ENCODE results near the gene RILPL2. TPM values are rescaled to one million over a fixed set of nuclear protein-coding genes. Genes with fewer than 3 reads are reported as not detected.
"Not testable (repeated sequence)": the region's sequence is repeated elsewhere in the genome, so short reads cannot be mapped to it uniquely, and the experiment has no call there.

The RILPL2 gene, protein sequence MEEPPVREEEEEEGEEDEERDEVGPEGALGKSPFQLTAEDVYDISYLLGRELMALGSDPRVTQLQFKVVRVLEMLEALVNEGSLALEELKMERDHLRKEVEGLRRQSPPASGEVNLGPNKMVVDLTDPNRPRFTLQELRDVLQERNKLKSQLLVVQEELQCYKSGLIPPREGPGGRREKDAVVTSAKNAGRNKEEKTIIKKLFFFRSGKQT
- total RNA-seq, result 1.6 and 1.9 TPM in 2 replicates
- long read RNA-seq, full-length matches to known transcripts, result 7 of 7 reads
- long read RNA-seq, partial matches to known transcripts, result 0 of 7 reads
- long read RNA-seq, other reads (novel, unspliced or antisense), result 0 of 7 reads

DNA sequence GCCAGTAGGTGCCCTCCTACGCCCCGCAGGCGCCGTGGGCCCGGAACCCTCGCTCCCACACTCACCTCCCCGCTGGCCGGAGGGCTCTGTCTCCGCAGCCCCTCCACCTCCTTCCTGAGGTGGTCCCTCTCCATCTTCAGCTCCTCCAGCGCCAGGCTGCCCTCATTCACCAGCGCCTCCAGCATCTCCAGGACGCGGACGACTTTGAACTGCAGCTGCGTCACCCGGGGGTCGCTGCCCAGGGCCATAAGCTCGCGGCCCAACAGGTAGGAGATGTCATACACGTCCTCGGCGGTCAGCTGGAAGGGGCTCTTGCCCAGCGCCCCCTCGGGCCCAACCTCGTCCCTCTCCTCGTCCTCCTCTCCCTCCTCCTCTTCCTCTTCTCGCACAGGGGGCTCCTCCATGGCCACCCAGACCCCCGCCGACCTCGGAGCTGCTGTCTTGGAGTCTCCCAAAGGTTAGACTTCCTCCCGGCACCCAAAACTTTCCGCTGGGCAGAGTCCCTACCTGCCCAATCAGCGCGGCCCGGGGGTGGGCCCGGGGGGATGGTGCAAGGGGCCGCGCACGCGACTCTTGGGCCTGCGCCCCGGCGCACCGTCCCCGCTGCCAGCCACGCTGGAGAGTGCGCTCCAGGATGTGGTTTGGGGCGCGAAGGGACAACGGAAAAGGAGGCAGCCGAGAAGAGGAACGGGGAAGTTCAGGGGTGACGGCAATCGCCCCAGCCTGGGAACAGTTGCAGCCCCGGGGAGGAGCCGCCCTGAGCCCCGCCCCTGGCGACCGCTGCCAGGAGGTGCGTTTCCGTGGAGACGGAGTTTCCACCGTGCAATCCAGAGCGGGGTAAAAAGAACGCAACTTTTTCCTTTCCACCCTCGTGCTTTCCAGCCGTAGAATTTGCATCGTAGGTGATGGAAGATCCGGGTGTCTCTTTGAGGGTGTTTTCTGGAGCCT lies at the start of gene RILPL2:
TSS of gene RILPL2 (minus strand) at position 668 of the 948 bp plus-strand sequence. CDS start at position 404, 264 bp downstream.
- Mint-ChIP-seq H3K4me3 (peak within 1 kb of the TSS; percentile 92), H3K9me3 (no peaks in the 10 kb centered on the region), H3K36me3 (ENCODE audit: low read depth) (no peaks in the 10 kb centered on the region), H3K4me1 (no peaks in the 10 kb centered on the region), H3K27ac (ENCODE audit: unreplicated experiment) (no peak within 1 kb of the TSS), H3K27me3 (ENCODE audit: low read depth) (peaks cover 5% of the 10 kb centered on the region)
- peak; percentile 75 for DNase-seq (ENCODE audit: low read depth, low spot score)
- TF ChIP-seq, protein P1, sequence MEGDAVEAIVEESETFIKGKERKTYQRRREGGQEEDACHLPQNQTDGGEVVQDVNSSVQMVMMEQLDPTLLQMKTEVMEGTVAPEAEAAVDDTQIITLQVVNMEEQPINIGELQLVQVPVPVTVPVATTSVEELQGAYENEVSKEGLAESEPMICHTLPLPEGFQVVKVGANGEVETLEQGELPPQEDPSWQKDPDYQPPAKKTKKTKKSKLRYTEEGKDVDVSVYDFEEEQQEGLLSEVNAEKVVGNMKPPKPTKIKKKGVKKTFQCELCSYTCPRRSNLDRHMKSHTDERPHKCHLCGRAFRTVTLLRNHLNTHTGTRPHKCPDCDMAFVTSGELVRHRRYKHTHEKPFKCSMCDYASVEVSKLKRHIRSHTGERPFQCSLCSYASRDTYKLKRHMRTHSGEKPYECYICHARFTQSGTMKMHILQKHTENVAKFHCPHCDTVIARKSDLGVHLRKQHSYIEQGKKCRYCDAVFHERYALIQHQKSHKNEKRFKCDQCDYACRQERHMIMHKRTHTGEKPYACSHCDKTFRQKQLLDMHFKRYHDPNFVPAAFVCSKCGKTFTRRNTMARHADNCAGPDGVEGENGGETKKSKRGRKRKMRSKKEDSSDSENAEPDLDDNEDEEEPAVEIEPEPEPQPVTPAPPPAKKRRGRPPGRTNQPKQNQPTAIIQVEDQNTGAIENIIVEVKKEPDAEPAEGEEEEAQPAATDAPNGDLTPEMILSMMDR (conservative IDR thresholded peaks at IDR 0.05), result no peak

DNA sequence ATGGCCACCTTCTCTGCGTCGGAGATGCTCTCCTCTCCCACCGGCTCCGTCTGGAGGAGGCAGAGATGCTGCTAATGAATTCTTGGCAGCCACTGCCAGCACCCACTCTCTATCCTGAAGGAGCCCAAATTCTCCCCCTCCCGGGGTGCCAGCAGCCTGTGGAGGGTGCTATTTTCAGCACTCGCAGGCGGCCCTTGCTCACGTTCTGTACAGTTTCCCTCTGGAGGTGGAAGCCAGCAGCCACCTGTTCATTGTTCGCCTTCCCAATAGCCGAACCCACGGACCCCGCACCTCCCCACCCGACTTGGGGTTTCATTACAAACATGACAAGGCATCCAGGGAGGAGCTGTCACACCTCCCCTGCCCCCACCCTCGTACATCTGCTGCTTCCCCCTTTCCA lies 49.3 kb upstream of the RILPL2 start:
- H3K27me3 Mint-ChIP-seq (ENCODE audit: low read depth), result no peaks in the 10 kb centered on the region
- DNase-seq (ENCODE audit: low read depth, low spot score), result no peak
- peaks cover 8% of the 10 kb centered on the region for H3K4me1 Mint-ChIP-seq
- H3K36me3 Mint-ChIP-seq (ENCODE audit: low read depth), result no peaks in the 10 kb centered on the region
- H3K27ac Mint-ChIP-seq (ENCODE audit: unreplicated experiment), result no peak overlapping the region
- no peaks in the 10 kb centered on the region for H3K9me3 Mint-ChIP-seq
- no peak overlapping the region for H3K4me3 Mint-ChIP-seq
- TF ChIP-seq, protein P1 (conservative IDR thresholded peaks at IDR 0.05), result no peak

DNA sequence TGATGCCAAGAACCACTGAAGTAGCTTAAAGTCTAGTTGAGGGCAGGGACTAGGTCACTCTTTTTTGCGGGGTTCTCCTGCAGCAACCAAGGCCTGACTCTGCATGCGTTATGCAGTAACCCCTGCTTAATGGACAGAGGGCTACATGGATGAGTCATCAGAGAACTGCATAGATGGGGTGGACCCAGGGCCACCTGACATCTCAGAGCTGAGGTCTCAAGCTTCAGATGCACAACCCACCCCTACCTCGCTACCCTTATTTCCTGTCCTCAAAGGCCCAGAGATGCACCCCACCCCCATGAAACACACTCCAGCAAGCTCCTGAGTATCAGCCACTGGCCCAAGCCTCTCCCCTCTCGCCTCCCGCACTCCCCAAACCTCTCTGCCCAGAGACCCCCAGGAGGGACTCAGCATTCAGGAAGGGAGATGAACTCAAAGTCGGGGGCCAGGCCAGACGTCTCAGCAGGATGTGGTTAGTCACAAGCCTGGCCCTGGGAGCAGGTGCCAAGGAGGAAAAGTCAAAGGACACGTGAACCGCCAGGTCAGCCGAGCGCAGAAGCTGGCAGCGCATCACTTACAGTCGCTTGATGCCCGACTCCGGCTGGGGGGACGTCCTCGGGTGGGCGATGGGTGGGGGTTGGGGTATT lies 47.2 kb upstream of the RILPL2 start:
- Mint-ChIP-seq H3K9me3 (no peaks in the 10 kb centered on the region), H3K4me1 (peaks cover 5% of the 10 kb centered on the region), H3K27ac (ENCODE audit: unreplicated experiment) (no peak overlapping the region), H3K4me3 (no peak overlapping the region), H3K36me3 (ENCODE audit: low read depth) (no peaks in the 10 kb centered on the region), H3K27me3 (ENCODE audit: low read depth) (no peaks in the 10 kb centered on the region)
- TF ChIP-seq, protein P1 (conservative IDR thresholded peaks at IDR 0.05), result no peak
- no peak for DNase-seq (ENCODE audit: low read depth, low spot score)

DNA sequence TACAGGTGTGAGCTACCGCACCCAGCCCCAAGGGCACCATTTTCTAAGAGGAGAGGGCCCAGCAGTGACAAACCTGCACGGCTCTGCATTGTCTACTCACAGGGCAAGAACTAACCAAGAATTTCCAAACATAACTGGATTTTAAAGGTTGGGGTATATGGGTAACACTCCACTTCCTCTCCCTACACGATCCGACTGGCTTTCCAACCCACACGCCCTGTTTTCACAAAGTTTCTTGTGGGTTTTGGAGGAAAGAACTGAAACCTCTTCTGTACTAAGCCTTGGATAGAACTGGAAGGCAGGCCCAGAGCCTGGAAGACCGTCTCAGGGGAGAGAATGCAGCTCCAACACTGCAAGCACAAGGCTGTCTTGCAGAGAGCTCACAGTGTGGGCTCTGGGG lies 46.4 kb upstream of the RILPL2 start:
- Mint-ChIP-seq H3K9me3 (no peaks in the 10 kb centered on the region), H3K27me3 (ENCODE audit: low read depth) (no peaks in the 10 kb centered on the region), H3K4me3 (no peak overlapping the region), H3K36me3 (ENCODE audit: low read depth) (no peaks in the 10 kb centered on the region), H3K27ac (ENCODE audit: unreplicated experiment) (peak overlapping the region; percentile 20), H3K4me1 (no peaks in the 10 kb centered on the region)
- DNase-seq (ENCODE audit: low read depth, low spot score), result no peak
- TF ChIP-seq, protein P1 (conservative IDR thresholded peaks at IDR 0.05), result no peak

DNA sequence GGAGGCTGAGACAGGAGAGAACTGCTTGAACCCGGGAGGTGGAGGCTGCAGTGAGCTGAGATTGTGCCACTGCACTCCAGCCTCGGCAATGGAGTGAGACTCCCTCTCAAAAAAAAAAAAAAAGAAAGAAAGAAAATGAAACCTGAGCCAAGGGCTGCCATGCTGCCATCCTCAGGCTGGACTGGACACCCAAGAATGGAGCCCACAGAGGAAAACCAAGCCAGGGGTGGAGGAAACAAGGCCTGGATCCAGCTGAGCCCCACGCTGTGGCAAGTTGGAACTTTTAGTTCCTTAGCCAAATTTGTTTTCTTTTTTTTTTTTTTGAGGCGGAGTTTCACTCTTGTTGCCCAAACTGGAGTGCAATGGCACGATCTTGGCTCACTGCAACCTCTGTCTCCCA lies 44.8 kb upstream of the RILPL2 start:
- H3K36me3 Mint-ChIP-seq (ENCODE audit: low read depth); H3K9me3 Mint-ChIP-seq; H3K27me3 Mint-ChIP-seq (ENCODE audit: low read depth); H3K4me3 Mint-ChIP-seq; H3K27ac Mint-ChIP-seq (ENCODE audit: unreplicated experiment); H3K4me1 Mint-ChIP-seq; DNase-seq (ENCODE audit: low read depth, low spot score): not testable (repeated sequence)
